A673 (cell line): ENCODE data around the gene CAMK1.

Experiments
- CTCF ChIP-seq: fragments of 300-800, 200-600 bp; sonication (generic); conservative IDR thresholded peaks from 2 replicates; pipeline ENCODE4 v1.5.1; 2017; ENCODE audit warnings: low read depth, mild to moderate bottlenecking, antibody characterized with exemption, low read length, moderate library complexity, mixed read lengths
- EZH2 ChIP-seq: fragments of 200-600 bp; sonication (generic); IDR thresholded peaks from 2 replicates; pipeline ENCODE4 v1.6.1; 2017; ENCODE audit warnings: borderline replicate concordance, low read depth, mild to moderate bottlenecking, mixed read lengths, antibody characterized with exemption, low read length; ENCODE audit not compliant: poor library complexity, severe bottlenecking

- TF ChIP-seq CTCF (peak; percentile 48), EZH2 (no peak)
Measured at GRCh38 chr3:9808345-9809037, 38.7 kb upstream of the CAMK1 start.
